Measurements from ENCODE around the gene OR5V1. TPM values are rescaled to one million over a fixed set of nuclear protein-coding genes. Genes with fewer than 3 reads are reported as not detected.

Gene OR5V1
- total RNA-seq, 1 experiment from 2014 or later, result not detected

DNA sequence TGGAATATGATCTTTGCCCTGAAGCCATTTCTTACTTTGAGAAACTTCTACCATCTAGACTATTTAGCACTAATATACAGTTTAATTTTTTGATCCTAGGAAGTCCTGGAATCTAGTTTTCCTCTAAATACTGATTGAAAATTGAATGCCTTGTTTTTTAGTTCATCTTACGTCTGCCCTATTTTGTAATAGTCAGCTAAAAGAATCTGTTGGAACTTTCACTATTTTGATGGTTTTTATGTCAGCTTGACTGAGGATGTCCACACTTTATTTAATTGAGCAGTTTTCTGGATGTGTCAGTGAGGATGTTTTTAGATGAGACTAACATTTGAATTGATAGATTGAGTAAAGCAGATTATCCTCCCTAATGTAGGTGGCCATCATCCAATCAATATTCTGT, 35.1 kb upstream of the OR5V1 start:
- no peaks in the 10 kb centered on the region for H3K9me3 ChIP-seq (ENCODE audit: control insufficient read depth in 1 of 2, insufficient read depth in 1 of 2, low read depth in 1 of 2, low read length in 2 of 2)
- POLR2A ChIA-PET, result no interaction called here
- H3K9ac ChIP-seq (ENCODE audit: low read length), result no peak overlapping the region
- no peaks in the 10 kb centered on the region for H3K4me1 ChIP-seq (ENCODE audit: control insufficient read depth in 1 of 2, insufficient read depth in 2 of 2, low read length in 2 of 2)
- intact Hi-C loops (cut with micrococcal nuclease), result no loop called here
- H3K36me3 ChIP-seq (ENCODE audit: control insufficient read depth in 1 of 2, insufficient read depth in 2 of 2, low read length in 2 of 2), result no peaks in the 10 kb centered on the region
- H2AFZ ChIP-seq (ENCODE audit: low read depth, low read length, poor library complexity, severe bottlenecking), result no peak overlapping the region
- no peaks in the 10 kb centered on the region for H3K79me2 ChIP-seq (ENCODE audit: insufficient read depth, low read length)
- TF ChIP-seq ZBTB33 (IDR thresholded peaks at IDR 0.05; ENCODE audit: extremely low read depth, insufficient replicate concordance, low read length), result no peak
- no peak for TF ChIP-seq CEBPB (IDR thresholded peaks at IDR 0.05; ENCODE audit: low read depth)
- TF ChIP-seq EZH2phosphoT487 (IDR thresholded peaks at IDR 0.05; ENCODE audit: borderline replicate concordance), result no peak
- no peak for TF ChIP-seq ZNF274 (IDR thresholded peaks at IDR 0.05; ENCODE audit: low read depth, low read length)
- TF ChIP-seq SP1 (IDR thresholded peaks at IDR 0.05; ENCODE audit: low read depth), result no peak
- no peak for TF ChIP-seq SIN3A (IDR thresholded peaks at IDR 0.05; ENCODE audit: low read depth)
- no peak for TF ChIP-seq ELF1 (IDR thresholded peaks at IDR 0.05; ENCODE audit: borderline replicate concordance, low read depth)
- TF ChIP-seq POLR2AphosphoS5 (IDR thresholded peaks at IDR 0.05; ENCODE audit: low read depth, low read length), result no peak
- no peak for TF ChIP-seq ZFX (IDR thresholded peaks at IDR 0.05)
- no peak for TF ChIP-seq RAD21 (IDR thresholded peaks at IDR 0.05; ENCODE audit: low read depth)
- no peak for TF ChIP-seq SRF (IDR thresholded peaks at IDR 0.05; ENCODE audit: low read depth)
- TF ChIP-seq, protein P1, sequence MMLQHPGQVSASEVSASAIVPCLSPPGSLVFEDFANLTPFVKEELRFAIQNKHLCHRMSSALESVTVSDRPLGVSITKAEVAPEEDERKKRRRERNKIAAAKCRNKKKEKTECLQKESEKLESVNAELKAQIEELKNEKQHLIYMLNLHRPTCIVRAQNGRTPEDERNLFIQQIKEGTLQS (IDR thresholded peaks at IDR 0.05), result no peak
- no peak for TF ChIP-seq POLR2A (IDR thresholded peaks at IDR 0.05; ENCODE audit: borderline replicate concordance, extremely low read depth, insufficient read depth, insufficient read length)
- TF ChIP-seq, protein P2, sequence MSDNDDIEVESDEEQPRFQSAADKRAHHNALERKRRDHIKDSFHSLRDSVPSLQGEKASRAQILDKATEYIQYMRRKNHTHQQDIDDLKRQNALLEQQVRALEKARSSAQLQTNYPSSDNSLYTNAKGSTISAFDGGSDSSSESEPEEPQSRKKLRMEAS (IDR thresholded peaks at IDR 0.05), result no peak
- no peaks in the 10 kb centered on the region for H3K9me2 ChIP-seq (ENCODE audit: insufficient read depth)
- DNase-seq (ENCODE audit: low read depth, low spot score), result no peak
- RAD21 ChIA-PET (ENCODE audit: low non-redundant PET in 1 of 2, low total read pairs in 2 of 2, uncharacterized antibody in 2 of 2, unreplicated experiment in 2 of 2), result no interaction called here
- no peak overlapping the region for H3K4me2 ChIP-seq (ENCODE audit: low read length)
- BruUV-seq (replicated peaks), result no TSS peak
- no peak overlapping the region for H3K4me3 ChIP-seq (replicated peaks in 1 of 2; ENCODE audit: low read depth in 1 of 2, low read length in 2 of 2)
- no peak overlapping the region for H3K27ac ChIP-seq (ENCODE audit: low read depth, low read length)
- H3K27me3 ChIP-seq (ENCODE audit: insufficient read depth, low read length), result no peaks in the 10 kb centered on the region
- no peak for ATAC-seq
- H4K20me1 ChIP-seq (ENCODE audit: insufficient read depth), result no peaks in the 10 kb centered on the region
- CTCF ChIA-PET, result no interaction called here

Measured in HCT116 (cell line).